Measurements from ENCODE around the gene NAMPT.
"Not testable (repeated sequence)": the region's sequence is repeated elsewhere in the genome, so short reads cannot be mapped to it uniquely, and the experiment has no call there.

NAMPT gene

DNA sequence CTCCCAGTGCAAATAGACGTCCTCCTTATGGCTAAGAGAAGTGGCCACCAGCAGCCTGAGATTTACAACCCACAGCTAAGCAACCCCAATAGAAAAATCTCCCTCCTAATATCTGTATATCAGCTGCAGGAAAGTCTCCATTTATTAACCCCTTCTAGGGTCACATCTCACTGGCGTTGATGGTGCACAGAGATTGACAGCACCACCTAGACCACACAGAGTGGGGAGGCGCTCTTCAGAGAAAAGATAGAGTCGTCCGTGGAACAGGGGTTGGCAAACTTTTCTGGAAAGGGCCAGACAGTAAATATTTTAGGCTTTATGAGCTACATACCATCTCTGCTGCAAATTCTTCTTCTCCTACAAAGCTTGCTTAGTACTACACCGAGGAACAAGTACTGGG, 60.0 kb downstream of the NAMPT start:
- DNase-seq: no peak

DNA sequence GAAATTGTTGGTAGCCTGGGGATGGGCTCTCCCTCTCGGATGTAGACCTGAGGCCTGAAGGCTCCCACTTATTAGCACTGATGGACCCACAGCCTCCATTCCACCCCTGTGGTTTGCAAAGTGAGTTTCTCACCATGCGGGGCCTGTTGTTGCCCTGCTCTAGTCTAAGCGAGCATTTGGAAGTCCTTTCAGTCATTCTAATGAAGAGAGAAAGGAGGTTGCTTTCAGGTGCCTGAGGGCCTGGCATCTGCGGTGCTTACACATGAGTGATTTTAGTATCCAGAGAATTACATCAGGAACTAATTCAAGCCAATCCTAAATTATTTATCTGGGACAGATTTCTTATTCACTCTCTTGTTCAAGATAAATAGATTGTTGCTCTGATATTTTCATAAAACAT, 61.6 kb downstream of the NAMPT start:
- no peak for DNase-seq

DNA sequence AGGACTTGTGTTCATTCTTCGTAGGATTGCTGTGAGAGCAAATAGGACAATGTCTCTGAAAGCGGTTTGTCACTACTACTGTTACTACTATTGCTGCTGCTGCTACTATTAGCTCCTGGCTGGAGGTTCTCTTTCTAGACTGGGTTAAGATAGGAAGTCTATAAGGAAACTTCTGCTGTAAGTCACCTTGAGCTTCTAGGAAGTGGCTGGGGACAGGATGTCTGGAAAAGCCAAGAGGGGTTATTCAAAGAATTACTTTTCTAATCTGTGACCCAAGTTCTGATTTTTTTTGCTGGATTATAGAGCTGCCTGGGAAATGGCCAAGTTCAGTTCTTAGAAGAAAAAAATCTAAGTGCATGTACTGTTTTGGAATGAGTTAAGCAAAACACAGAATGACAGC, 62.2 kb downstream of the NAMPT start:
- DNase-seq: no peak

- DNase-seq: no peak
These were observed 64.5 kb downstream of the NAMPT start for GRCh38 chr7:106220307-106220706.

- DNase-seq: no peak
These were observed 65.6 kb downstream of the NAMPT start for GRCh38 chr7:106219170-106219569.

GRCh38 chr7:106218546-106218945, 66.2 kb downstream of the NAMPT start:
- no peak for DNase-seq

DNA sequence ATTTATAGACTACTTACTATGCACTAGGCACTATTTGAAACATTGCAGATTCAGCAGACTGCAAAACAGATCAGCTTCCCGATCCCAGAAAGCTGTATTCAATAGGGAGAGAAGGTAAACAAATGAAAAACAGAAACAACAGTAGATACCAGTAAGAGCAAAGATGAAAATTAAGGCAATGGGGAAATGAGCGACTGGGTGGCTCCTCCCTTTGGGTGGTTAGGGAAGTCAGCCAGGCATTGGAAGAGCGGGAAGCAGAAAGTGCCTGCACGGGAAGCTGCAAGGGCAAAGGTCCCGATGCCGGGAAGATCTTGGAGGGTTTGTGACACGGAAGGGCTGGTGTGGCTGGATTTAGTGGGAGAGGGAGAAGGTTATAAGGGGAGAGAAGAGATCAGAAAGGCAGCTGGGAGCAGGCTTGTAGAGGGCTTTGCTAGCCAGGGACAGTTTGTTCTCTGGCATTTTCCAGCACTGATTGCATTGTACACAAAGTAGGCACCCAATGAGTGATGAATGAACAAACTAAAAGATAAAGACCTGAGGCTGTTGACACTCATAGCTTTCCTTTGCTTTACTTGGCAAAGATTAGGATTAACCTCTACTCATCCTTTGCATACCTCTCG, 67.8 kb downstream of the NAMPT start:
- DNase-seq: no peak

- no peak for DNase-seq
These were observed 68.3 kb downstream of the NAMPT start for GRCh38 chr7:106216517-106216922.

- DNase-seq: no peak
These were observed 68.8 kb downstream of the NAMPT start for GRCh38 chr7:106215868-106216516.

DNA sequence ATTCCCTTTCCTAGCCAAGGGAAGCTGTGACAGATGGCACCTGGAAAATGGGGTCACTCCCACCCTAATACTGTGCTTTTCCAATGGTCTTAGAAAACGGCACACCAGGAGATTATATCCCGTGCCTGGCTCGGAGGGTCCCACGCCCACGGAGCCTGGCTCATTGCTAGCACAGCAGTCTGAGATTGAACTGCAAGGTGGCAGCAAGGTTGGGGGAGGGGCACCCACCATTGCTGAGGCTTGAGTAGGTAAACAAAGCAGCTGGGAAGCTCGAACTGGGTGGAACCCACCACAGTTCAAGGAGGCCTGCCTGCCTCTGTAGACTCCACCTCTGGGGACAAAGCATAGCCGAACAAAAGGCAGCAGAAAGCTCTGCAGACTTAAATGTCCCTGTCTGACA, 75.8 kb downstream of the NAMPT start:
- DNase-seq: not testable (repeated sequence)

DNA sequence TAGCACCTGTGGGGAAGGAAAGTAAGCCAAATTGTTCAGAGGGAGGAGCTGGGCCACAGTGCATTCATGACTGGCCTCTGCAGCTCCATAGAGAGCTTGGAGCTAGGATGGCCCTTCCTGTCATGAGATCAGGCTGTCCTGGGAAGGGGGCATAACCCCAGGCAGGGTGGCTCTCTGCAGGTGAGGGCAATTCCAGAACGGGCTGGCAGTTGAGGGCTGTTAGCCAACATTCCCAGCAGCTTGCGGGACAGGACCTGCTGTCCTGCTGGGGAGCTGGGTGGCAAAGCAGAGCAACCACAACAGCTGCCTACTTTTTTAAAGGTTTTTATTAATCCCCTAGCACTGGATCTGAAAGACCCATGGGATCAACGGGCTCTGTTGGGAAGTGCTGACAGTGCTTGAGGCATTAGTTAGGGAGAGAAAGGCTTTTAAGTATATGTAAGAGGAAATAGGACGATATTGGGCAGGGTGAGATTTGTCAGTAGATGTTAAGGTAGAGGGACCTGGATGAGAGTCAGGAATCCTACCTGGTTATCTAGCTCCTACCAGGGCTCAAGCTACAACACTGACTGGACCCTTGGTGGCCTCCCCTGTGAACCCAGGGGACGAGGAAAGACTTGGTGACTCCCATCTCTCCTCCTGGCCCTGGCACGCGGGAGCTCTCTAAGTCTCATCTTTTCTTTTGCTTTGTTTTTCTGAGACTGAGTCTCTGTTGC, 77.8 kb downstream of the NAMPT start:
- no peak for DNase-seq

DNA sequence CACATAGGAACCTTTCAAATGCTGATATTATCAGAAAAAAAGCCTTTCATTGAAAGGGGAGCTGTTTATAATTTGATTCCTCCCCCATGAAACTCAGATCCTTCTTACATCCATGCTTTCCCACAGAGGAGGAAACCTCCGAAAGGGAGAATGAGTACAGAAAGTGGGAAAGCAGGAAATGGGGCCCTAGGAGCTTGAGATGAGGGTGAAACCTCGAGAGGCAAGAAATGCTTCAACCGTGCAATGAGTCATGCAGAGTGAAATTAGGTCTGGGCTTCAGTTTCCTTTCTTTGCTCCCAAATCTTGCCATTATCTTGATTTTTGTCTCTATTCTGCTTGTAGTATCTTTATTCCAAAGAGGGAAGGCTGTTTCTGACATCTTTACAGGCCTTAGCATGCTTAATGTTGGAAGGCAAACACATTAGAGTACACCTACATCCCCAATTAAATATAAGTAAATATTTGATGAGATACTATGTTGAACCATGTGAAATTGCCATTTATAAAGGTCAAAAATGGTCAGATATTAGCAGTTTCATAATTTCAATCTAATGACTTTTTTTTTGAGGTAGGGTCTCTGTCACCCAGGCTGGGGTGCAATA, 79.1 kb downstream of the NAMPT start:
- no peak for DNase-seq

GRCh38 chr7:106203473-106203872, 81.3 kb downstream of the NAMPT start:
- no peak for DNase-seq

GRCh38 chr7:106201164-106201563, 83.6 kb downstream of the NAMPT start:
- no peak for DNase-seq

DNA sequence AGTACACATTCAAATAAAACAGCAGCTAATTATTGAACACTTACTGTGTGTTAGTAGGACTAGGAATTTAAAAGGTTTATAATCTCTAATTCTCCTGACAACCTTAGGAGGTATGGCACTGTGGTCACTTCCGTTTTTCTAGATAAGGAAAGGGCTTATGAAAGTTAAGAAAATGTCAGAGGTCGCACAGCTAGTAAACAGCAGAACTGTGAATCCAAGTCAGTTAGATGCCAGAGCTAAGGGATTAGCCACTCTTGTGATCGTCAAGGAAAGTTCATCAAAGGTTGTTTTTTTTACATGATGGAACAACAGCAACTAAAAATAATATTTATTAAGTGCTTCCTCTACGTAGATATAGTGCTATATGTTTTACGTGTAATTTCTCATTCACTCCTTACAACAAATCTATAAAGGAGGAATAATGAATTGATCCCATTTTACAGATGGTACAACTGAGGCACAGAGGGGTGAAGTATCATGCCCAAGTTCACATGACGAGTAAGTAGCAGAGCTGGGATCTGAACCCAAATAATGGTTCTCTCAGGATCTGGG, 84.9 kb downstream of the NAMPT start:
- no peak for DNase-seq

GRCh38 chr7:106199024-106199423, 85.8 kb downstream of the NAMPT start:
- DNase-seq: no peak
